Measurements from ENCODE around the gene FRMD4A.

GRCh38 chr10:13773043-13773442 is 557.7 kb downstream of the FRMD4A start:
- TF ChIP-seq POLR2A (IDR thresholded peaks at IDR 0.05; ENCODE audit: low read depth, low read length): no peak
- no peak for TF ChIP-seq RELB (IDR thresholded peaks at IDR 0.05; ENCODE audit: low read depth)
- TF ChIP-seq MAX (IDR thresholded peaks at IDR 0.05; ENCODE audit: low read depth, low read length): no peak
- no peak for TF ChIP-seq MXI1 (IDR thresholded peaks at IDR 0.05; ENCODE audit: low read depth, low read length)
- TF ChIP-seq CEBPB (IDR thresholded peaks at IDR 0.05; ENCODE audit: borderline replicate concordance in 1 of 2, low read depth in 2 of 2, low read length in 2 of 2): no peak

Measured in GM12878 (cell line).